ENCODE results near the gene EIF4G2. TPM values are rescaled to one million over a fixed set of nuclear protein-coding genes. Genes with fewer than 3 reads are reported as not detected.

Gene EIF4G2
- total RNA-seq, 6 experiments from 2014 or later: 229 to 373 (median 302) TPM

DNA sequence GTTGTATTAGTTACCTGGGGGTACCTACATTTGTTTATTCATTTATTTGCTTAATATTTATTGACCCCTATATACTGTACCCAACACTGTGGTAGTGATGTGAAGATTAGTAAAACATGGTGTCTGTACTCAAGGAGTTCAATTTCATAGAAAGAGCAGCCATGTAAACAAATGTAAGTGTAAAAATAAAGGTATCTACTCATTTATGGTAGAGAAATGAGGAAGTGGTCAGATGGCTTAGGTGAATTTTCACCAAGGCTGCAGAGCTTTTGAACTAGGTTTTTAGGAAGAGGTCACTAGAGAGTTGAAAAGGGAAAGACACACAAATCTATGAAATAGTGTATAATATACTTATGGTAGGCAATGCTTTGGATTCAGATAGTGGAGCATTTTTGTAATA, 46.5 kb downstream of the EIF4G2 start:
- Histone ChIP-seq H3K36me3 (peaks cover 13 to 85% (median 38%) of the 10 kb centered on the region in 4 donors), H3K4me1 (peaks cover 0 to 3% (median 0%) of the 10 kb centered on the region in 4 donors), H3K4me3 (no peak overlapping the region), H3K9me3 (no peaks in the 10 kb centered on the region), H3K27ac (no peak overlapping the region), H3K27me3 (no peaks in the 10 kb centered on the region)
- TF ChIP-seq, protein P1, sequence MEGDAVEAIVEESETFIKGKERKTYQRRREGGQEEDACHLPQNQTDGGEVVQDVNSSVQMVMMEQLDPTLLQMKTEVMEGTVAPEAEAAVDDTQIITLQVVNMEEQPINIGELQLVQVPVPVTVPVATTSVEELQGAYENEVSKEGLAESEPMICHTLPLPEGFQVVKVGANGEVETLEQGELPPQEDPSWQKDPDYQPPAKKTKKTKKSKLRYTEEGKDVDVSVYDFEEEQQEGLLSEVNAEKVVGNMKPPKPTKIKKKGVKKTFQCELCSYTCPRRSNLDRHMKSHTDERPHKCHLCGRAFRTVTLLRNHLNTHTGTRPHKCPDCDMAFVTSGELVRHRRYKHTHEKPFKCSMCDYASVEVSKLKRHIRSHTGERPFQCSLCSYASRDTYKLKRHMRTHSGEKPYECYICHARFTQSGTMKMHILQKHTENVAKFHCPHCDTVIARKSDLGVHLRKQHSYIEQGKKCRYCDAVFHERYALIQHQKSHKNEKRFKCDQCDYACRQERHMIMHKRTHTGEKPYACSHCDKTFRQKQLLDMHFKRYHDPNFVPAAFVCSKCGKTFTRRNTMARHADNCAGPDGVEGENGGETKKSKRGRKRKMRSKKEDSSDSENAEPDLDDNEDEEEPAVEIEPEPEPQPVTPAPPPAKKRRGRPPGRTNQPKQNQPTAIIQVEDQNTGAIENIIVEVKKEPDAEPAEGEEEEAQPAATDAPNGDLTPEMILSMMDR (IDR thresholded peaks at IDR 0.05): no peak
- TF ChIP-seq POLR2A (IDR thresholded peaks at IDR 0.05): no peak
- ATAC-seq: no peak
- intact Hi-C loops (cut with DNase I): no loop called here
- no peak for DNase-seq

DNA sequence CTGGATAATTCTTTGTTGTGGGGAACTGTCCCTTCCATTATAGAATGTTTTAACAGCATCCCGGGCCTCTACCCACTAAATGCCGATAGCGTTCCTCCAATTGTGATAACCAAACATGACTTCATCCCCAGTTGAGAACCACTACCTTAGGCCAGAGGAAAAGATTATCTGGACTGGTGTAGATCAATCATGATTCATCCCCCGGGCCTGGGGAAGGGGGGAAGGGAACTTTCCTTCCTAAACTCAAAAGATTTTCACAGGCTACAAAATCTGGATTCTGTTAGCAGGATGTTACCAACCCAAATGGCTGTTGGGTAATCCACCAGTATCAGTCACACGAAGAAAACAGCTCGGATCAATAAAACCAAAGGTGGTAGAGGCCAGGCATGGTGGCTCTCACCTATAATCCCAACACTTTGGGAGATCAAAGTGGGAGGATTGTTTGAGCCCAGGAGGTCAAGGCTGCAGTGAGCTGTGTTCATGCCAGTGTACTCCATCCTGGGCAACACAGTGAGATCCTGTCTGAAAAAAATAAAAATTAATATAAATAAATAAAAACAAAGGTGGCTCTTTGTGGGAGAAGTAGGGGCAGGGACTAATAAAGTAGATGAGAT, 47.5 kb downstream of the EIF4G2 start:
- DNase-seq: no peak
- peaks cover 0 to 3% (median 0%) of the 10 kb centered on the region in 4 donors for H3K4me1 ChIP-seq
- intact Hi-C loops (cut with DNase I): no loop called here
- WGBS (ENCODE audit: insufficient coverage, low coverage, low lambda C conversion rate, missing lambda C conversion rate): 71% methylated on average over 6 of the region's 6 CpGs
- peak in 3 of 4 donors; percentile 33 to 63 (median 35) for ATAC-seq
- H3K4me3 ChIP-seq: no peak overlapping the region
- H3K36me3 ChIP-seq: peaks cover 13 to 81% (median 40%) of the 10 kb centered on the region in 4 donors
- no peak overlapping the region for H3K27ac ChIP-seq
- TF ChIP-seq, protein P1 (IDR thresholded peaks at IDR 0.05): no peak
- TF ChIP-seq POLR2A (IDR thresholded peaks at IDR 0.05): no peak
- H3K9me3 ChIP-seq: no peaks in the 10 kb centered on the region
- no peaks in the 10 kb centered on the region for H3K27me3 ChIP-seq

DNA sequence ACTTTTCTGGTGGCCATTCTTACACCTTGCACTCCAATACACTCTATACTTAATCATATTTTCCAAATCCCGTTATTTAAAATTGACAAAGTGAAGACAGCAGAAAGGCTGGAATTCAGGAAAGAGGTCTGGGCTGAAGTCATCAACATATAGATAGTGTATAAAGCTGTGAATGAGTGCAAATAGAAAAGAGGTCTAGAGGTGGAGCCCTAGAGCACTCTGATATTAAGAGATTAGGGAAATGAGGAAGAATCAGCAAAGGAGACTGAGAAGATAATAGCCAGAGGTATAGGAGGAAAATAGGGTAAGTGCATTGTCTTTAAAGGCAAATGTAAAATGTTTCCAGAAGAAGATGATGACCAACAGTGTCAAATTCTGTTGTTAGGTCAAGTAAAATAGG, 49.8 kb downstream of the EIF4G2 start:
- Histone ChIP-seq H3K36me3 (peaks cover 13 to 77% (median 33%) of the 10 kb centered on the region in 4 donors), H3K4me3 (no peak overlapping the region), H3K9me3 (no peaks in the 10 kb centered on the region), H3K4me1 (peaks cover 0 to 3% (median 0%) of the 10 kb centered on the region in 4 donors), H3K27me3 (no peaks in the 10 kb centered on the region), H3K27ac (no peak overlapping the region)
- ATAC-seq (no peak), DNase-seq (no peak)
- 95% methylated on average over 1 of the region's 1 CpG for WGBS (ENCODE audit: insufficient coverage, low coverage, low lambda C conversion rate, missing lambda C conversion rate)
- TF ChIP-seq, protein P1 (IDR thresholded peaks at IDR 0.05): no peak
- TF ChIP-seq POLR2A (IDR thresholded peaks at IDR 0.05): no peak
- intact Hi-C loops (cut with DNase I): no loop called here

DNA sequence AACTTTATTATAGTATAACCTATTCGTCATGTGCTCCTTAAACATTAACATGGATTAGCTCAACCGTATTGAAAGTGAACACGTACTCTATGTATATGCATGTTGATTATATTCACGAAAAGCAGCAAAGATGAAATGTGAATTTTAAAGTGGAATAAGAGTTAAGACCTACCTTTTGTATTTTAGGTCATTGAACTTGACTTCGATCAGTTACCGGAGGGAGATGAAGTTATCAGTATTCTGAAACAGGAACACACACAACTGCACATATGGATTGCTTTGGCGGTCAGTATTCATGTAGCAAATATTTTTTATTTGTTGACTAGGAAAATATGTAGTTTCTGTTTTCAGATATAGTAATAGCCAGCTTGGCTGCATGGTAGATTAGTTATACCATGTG, 56.2 kb downstream of the EIF4G2 start:
- H3K4me3 ChIP-seq: peak overlapping the region in 2 of 3 donors; percentile 75 to 90
- intact Hi-C loops (cut with DNase I): no loop called here
- no peaks in the 10 kb centered on the region for H3K27me3 ChIP-seq
- H3K4me1 ChIP-seq: peaks cover 0 to 14% (median 5%) of the 10 kb centered on the region in 4 donors
- TF ChIP-seq, protein P1 (IDR thresholded peaks at IDR 0.05): no peak
- TF ChIP-seq POLR2A (IDR thresholded peaks at IDR 0.05): no peak
- no peak overlapping the region for H3K27ac ChIP-seq
- no peak for DNase-seq
- ATAC-seq: peak in 1 of 4 donors; percentile 6
- no peaks in the 10 kb centered on the region for H3K9me3 ChIP-seq
- WGBS (ENCODE audit: insufficient coverage, low coverage, low lambda C conversion rate, missing lambda C conversion rate): 34% methylated on average over 7 of the region's 7 CpGs
- peaks cover 0 to 35% (median 13%) of the 10 kb centered on the region in 4 donors for H3K36me3 ChIP-seq

Measured in right lobe of liver (tissue), 6 donors.